Breast epithelium (tissue), 3 donors: ENCODE data around the gene CUL7.

Experiments
- POLR2A ChIP-seq: fragments of 450-650 bp; IDR thresholded peaks from one replicate; pipeline ENCODE4 v1.6.1; 2016; ENCODE audit warnings: antibody characterized with exemption, mild to moderate bottlenecking, moderate library complexity
- TF ChIP-seq, protein P1 (sequence below), 3 donors: fragments of 450-650 bp; IDR thresholded peaks; one replicate each; pipeline ENCODE4 v1.5.1; 2016 to 2017; ENCODE audit warnings: antibody characterized with exemption in 3 of 3, mild to moderate bottlenecking in 3 of 3, moderate library complexity in 3 of 3

- no peak for TF ChIP-seq POLR2A
- TF ChIP-seq, protein P1, sequence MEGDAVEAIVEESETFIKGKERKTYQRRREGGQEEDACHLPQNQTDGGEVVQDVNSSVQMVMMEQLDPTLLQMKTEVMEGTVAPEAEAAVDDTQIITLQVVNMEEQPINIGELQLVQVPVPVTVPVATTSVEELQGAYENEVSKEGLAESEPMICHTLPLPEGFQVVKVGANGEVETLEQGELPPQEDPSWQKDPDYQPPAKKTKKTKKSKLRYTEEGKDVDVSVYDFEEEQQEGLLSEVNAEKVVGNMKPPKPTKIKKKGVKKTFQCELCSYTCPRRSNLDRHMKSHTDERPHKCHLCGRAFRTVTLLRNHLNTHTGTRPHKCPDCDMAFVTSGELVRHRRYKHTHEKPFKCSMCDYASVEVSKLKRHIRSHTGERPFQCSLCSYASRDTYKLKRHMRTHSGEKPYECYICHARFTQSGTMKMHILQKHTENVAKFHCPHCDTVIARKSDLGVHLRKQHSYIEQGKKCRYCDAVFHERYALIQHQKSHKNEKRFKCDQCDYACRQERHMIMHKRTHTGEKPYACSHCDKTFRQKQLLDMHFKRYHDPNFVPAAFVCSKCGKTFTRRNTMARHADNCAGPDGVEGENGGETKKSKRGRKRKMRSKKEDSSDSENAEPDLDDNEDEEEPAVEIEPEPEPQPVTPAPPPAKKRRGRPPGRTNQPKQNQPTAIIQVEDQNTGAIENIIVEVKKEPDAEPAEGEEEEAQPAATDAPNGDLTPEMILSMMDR (IDR thresholded peaks at IDR 0.05) = no peak
Measured at GRCh38 chr6:43013097-43013842, 40.4 kb downstream of the CUL7 start.
